GM13977 (cell line): Measurements from ENCODE around the gene OSCAR.

Experiments
- DNase-seq: peaks from one replicate; pipeline ENCODE4 v3.0.0; 2012; ENCODE audit warnings: low spot score
- in situ Hi-C: fragments of 300-500 bp; cut with MboI; formaldehyde crosslinking; loops from one replicate; pipeline ENCODE4 v1.12.0; 2022; ENCODE audit warnings: low sequenced_read_pairs, low pct_unique_long_range_greater_than_20kb, mixed read lengths, inconsistent platforms; ENCODE audit not compliant: unreplicated experiment
- TF ChIP-seq, protein P1 (sequence below): IDR thresholded peaks from 2 replicates; pipeline ENCODE4 v1.5.1; 2012; ENCODE audit warnings: mild to moderate bottlenecking, control low read depth; ENCODE audit not compliant: insufficient read depth; ENCODE audit errors: extremely low read depth, missing control alignments

Gene OSCAR

DNA sequence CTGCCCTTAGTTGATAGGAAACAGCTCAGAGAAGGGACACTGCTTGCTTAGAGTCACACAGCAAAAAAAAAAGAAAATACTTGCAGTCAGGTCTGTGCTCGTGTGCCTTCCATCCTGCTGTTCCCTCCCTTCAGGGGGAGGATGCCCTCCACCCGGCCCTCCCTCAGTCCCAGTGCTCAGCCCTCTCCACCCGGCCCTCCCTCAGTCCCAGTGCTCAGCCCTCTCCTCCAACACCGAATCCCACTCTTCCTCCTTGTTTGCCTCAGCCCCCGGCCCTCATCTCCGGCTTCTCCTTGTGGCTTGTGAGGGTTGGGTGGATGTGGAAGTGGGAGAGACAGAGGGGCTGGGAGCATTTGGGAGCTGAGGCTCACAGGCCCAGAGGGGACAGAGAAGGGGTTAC lies 9.0 kb upstream of the OSCAR start:
- TF ChIP-seq, protein P1, sequence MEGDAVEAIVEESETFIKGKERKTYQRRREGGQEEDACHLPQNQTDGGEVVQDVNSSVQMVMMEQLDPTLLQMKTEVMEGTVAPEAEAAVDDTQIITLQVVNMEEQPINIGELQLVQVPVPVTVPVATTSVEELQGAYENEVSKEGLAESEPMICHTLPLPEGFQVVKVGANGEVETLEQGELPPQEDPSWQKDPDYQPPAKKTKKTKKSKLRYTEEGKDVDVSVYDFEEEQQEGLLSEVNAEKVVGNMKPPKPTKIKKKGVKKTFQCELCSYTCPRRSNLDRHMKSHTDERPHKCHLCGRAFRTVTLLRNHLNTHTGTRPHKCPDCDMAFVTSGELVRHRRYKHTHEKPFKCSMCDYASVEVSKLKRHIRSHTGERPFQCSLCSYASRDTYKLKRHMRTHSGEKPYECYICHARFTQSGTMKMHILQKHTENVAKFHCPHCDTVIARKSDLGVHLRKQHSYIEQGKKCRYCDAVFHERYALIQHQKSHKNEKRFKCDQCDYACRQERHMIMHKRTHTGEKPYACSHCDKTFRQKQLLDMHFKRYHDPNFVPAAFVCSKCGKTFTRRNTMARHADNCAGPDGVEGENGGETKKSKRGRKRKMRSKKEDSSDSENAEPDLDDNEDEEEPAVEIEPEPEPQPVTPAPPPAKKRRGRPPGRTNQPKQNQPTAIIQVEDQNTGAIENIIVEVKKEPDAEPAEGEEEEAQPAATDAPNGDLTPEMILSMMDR: no peak
- in situ Hi-C loops: no loop called here
- no peak for DNase-seq

DNA sequence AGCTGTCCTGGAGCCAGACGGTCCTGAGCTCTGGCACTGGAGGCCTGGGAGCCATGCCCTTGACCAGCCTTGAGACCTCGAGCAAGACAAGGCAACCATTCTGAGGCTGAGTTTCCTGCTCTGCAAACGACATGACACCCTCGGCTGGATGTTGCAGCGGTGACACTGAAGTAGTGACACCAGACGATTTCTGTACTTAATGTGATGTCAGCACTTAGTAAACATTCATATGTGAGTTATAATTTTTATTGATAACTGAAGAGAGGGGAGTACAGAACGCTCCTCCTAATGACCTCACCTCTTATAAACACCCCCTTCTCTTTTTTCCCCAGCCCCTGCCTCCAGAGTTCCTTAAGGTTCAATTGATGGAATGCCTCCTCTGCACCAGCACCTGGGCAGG lies 7.9 kb upstream of the OSCAR start:
- in situ Hi-C loops: no loop called here
- TF ChIP-seq, protein P1: no peak
- DNase-seq: no peak

DNA sequence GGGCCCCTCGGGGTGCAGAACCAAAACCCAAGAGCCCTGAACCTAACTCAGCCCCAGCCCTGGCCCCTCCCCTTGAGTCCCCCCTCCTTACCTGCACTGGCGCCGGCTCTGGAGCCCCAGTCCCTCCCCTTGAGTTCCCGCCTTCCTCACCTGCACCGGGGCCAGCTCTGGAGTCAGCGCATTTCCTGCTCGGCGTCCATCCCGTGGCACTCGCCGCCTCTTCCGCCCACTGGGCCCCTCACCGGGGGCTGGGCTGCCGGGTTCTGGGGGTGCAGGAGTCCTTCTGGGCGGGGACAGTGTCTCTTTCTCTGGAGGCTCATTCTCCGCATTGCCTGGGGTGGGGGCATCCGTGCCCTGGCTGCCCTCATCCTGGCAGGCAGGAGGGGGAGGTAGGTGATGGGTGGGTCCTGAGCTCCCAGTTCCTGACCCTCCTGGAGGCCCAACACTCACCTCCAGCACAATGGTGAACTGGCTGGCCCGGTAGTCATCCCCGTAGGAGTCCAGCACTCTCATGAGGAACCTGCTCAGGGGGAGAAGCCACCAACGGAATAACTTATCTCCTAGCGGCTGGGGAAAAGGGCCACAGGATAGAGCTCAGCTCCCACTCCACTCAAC lies 7.4 kb upstream of the OSCAR start:
- in situ Hi-C loops: no loop called here
- no peak for DNase-seq
- TF ChIP-seq, protein P1: no peak

DNA sequence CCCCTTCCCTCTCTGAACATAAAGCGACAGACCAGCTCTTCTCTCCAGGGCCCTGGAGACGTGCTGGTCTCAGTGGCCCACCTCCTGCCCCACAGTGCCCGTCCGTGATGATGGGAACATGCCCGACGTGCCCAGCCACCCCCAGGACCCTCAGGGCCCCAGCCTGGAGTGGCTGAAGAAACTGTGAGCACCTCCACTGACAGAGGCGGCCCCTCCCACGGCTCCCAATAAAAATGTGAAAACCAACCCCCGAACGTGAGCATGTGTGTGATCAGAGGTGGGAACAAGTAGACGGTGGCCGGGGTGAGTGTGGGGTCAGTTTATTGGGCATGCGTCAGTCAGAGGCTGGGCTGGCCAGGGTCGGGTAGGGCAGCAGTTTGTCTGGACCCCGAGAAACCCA lies 6.1 kb upstream of the OSCAR start:
- in situ Hi-C loops: no loop called here
- TF ChIP-seq, protein P1: no peak
- DNase-seq: no peak

DNA sequence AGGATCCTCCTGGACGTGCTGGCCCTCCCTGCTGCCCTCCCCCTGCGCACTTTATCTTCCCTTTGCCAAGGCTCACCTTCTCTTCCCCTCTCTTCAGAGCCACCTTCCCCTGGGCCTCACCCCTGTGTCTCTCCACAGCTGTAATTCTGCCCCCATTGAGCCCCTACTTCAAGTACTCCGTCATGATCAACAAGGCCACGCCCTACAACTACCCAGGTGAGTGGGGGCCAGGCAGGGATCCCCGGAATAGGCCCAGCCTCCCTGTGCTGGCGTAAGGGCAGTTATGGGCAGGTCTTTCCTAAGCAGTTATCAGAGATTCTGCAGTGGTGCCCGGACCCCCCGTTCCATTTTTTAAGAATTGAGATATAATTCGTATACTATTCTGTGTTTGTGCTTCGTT lies 5.2 kb upstream of the OSCAR start:
- in situ Hi-C loops: no loop called here
- TF ChIP-seq, protein P1: no peak
- DNase-seq: no peak

DNA sequence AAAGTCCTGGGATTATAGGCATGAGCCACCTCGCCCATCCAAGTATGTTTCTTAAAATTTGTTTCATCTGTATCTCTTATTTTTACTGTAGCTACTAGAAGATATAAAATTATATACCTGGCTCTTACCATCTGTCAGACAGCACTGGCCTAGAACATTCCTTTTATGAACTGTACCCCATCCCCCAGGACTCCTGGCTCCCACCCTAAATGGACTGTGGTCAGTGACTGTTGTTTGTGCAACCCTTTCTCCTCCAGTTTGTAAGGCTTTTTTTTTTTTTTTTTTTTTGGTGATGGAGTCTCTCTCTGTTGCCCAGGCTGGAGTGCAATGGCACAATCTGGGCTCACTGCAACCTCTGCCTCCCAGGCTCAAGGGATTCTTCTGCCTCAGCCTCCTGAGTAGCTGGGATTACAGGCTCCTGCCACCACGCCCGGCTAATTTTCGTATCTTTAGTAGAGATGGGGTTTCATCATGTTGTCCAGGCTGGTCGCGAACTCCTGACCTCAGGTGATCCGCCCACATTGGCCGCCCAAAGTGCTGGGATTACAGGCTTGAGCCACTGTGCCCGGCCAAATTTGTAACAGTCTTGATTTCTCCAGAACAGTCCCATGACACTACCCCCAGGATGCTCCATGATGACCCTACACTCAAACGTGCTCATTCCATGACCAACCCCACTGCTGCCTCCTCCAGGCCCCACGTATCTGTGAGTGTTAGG lies 4.6 kb upstream of the OSCAR start:
- TF ChIP-seq, protein P1: no peak
- in situ Hi-C loops: no loop called here

More for the DNA sequence above, 4.6 kb upstream of the OSCAR start:
- DNase-seq: no peak
